Testis (tissue), 2 donors: ENCODE measurements around the gene CRYL1.

Experiments used
- CTCF ChIP-seq, 3 experiments: fragments of 450-650 bp in 2 of 3; fragments of 200-600 bp in 1 of 3; sonication (generic) in 1 of 3; IDR thresholded peaks; one replicate each; pipeline ENCODE4 v1.5.1; 2016 to 2019; ENCODE audit warnings: antibody characterized with exemption in 3 of 3, mild to moderate bottlenecking in 2 of 3, moderate library complexity in 1 of 3
- POLR2A ChIP-seq: fragments of 450-650 bp; IDR thresholded peaks from one replicate; pipeline ENCODE4 v1.6.1; 2017; ENCODE audit warnings: antibody characterized with exemption, mild to moderate bottlenecking, moderate library complexity

GRCh38 chr13:20418953-20419352, 106.7 kb downstream of the CRYL1 start:
- TF ChIP-seq CTCF (IDR thresholded peaks at IDR 0.05) (no peak), POLR2A (no peak)
